Stimulated activated naive CD8-positive, alpha-beta T cell treated with anti-CD3 and anti-CD28 coated beads, Interleukin-15, Interleukin-2, amounts not matched to agents 100 U/mL and 50 U/mL, for 24 hours (primary cell): ENCODE results near the gene PRRT2.
A peak's percentile ranks its signal among the peaks of the same experiment; 100 is the strongest.

Source experiments
- ATAC-seq: fragments of 150-1000 bp; cut with Tn5 transposase; one replicate; pipeline ENCODE4 v1.10.0; 2021
- DNase-seq: peaks from one replicate; pipeline ENCODE4 v3.0.0; 2021

PRRT2 gene

GRCh38 chr16:29862884-29863668, 51.1 kb downstream of the PRRT2 start, which contains the start of gene CDIPT:
TSS of gene CDIPT (minus strand) at chr16:29863226. CDS start at chr16:29862857, 369 bp downstream.
- DNase-seq (peak; percentile 91), ATAC-seq (peak; percentile 99)

GRCh38 chr16:29863669-29863984, 51.6 kb downstream of the PRRT2 start:
- DNase-seq = no peak
- no peak for ATAC-seq

- DNase-seq = no peak
- no peak for ATAC-seq
These were observed 52.2 kb downstream of the PRRT2 start for GRCh38 chr16:29864205-29864604.
